WI38 (cell line): ENCODE data around the gene EGFLAM.

ENCODE experiments used
- H3K4me3 ChIP-seq: 2 replicates; pipeline ENCODE4 v1.5.1; 2011; ENCODE audit warnings: low read depth, mild to moderate bottlenecking, control low read depth, low read length
- TF ChIP-seq, protein P1 (sequence below): IDR thresholded peaks from 2 replicates; pipeline ENCODE4 v1.5.1; 2012; ENCODE audit warnings: low read depth, mild to moderate bottlenecking, control low read depth, low read length

The EGFLAM gene

DNA sequence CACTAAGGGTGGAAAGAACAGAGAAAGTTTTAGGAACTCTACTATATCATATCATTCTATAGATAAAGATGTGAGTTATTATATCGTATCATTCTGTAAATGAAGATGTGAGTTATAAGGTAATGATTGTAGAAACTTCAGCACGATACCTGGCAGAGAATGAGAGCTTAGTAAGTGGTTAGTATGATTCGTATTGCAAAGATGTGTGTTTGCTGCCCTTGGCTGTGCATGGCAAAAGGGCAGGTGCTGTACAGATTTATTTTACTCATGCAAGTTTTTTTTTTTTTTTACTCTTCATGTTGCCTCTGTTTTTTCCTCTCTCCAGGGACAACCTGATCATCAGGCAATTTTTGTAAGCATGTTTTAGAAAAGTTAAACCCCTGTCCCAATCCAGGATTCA is 83.3 kb downstream of the EGFLAM start:
- TF ChIP-seq, protein P1, sequence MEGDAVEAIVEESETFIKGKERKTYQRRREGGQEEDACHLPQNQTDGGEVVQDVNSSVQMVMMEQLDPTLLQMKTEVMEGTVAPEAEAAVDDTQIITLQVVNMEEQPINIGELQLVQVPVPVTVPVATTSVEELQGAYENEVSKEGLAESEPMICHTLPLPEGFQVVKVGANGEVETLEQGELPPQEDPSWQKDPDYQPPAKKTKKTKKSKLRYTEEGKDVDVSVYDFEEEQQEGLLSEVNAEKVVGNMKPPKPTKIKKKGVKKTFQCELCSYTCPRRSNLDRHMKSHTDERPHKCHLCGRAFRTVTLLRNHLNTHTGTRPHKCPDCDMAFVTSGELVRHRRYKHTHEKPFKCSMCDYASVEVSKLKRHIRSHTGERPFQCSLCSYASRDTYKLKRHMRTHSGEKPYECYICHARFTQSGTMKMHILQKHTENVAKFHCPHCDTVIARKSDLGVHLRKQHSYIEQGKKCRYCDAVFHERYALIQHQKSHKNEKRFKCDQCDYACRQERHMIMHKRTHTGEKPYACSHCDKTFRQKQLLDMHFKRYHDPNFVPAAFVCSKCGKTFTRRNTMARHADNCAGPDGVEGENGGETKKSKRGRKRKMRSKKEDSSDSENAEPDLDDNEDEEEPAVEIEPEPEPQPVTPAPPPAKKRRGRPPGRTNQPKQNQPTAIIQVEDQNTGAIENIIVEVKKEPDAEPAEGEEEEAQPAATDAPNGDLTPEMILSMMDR = no peak
- H3K4me3 ChIP-seq = no peak overlapping the region

DNA sequence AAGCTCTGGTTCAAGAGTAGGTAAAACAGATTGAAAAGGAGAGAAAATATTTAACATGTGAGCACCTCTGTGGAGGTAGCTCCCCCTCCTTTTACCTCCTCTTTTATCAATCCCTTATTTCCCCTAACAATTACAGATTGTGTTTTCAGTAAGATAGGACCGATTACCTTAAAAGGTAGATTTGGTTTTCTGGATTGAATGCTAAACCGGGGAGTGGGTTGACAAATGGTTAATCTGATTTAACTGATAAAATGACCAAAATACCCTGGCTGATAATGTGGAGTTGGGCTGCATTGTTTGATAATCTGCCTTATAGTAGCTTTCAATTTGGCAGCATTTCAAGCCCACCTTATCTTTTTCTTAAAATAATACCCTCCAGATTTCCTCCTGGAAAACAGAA is 83.9 kb downstream of the EGFLAM start:
- H3K4me3 ChIP-seq = no peak overlapping the region
- TF ChIP-seq, protein P1 = no peak

DNA sequence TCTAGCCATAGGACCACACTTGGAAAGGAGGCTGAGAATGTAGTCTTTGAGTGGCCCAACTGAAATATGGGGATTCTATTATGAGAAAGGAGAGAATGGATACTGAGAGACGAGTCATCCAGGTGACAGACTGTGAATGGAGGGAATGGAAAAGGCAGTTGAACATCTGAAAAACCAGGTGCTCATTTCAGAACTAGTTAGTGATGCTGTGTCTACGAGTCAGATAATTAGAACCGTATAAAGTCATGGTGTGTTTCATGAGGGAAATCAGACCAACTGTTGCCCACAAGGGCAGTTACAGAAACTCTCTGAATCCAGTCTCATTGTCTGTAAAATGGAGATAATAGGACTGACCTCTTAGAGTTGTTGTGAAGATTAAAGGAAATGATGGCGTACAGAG is 86.5 kb downstream of the EGFLAM start:
- TF ChIP-seq, protein P1 = no peak
- H3K4me3 ChIP-seq = no peak overlapping the region

DNA sequence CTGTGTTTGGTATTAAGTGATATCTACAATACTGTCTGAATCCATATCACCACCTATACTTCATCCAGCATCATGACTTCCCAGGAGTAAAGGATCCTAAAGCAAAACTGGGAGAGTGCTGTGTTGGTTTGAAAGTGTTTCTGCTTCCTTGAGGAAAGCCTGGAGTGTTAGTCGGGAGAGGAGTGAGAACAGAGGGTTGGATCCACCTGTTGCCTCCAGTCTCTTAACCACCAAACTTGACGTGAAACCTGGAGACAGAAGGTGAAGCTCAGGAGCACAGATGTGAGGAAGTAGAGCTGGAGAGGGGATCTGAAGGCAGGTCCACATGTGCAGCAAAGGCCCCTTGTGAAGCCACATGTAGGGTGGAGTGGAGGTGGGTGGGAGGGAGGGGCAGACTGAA is 88.2 kb downstream of the EGFLAM start:
- no peak overlapping the region for H3K4me3 ChIP-seq
- TF ChIP-seq, protein P1 = no peak

DNA sequence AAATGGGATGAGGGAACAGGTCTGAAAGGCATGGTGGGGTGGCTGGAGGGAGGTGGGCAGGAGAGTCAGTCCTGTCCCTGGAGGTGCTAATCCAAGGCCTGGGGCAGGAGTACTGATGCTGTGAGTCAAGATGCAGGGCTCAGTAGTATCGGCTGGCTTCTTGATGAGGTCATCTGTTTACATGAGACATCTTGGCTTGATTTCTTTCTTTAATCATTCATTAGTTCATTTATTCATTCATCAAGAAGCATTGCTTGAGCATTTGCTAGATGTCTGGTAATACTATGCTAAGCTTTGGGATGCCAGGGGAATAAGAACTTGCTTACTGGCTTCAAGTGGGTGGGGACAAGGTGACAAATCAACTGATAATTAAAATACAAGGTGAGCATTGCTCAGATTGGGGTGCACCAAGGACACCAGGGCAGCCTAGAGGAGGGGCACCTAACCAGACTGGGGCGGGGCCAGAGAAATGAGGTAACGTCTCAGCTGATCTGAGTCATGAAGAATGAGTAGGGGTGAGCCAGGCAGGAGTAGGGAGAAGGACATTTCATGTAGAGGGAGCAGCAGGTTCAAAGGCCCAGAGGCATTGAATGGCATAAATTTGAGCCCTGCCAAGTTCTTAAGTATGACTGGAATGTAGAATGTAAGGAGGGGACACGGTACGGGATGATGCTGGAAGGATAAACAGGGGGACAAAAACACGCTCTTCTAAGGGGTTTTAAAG is 88.8 kb downstream of the EGFLAM start:
- no peak overlapping the region for H3K4me3 ChIP-seq
- TF ChIP-seq, protein P1 = no peak

DNA sequence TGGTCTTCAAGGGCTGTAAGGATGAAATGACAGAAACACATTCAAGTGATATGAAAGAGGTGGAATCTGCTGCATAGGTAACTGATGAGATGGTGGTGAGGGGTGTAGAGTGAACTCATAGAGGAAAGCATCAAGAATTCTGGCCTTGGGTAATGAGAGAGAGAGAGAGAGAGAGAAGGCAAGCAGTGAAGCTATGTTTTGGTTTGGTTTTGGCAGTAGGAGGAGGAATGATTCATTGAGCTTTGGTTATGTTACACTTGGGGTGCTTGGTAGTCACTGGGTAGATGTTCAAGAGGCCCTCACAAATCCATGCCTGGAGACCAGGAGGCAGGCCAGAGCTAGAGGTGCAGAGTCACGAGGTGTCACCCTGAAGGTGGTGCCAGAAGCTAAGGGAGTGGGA is 89.5 kb downstream of the EGFLAM start:
- H3K4me3 ChIP-seq = no peak overlapping the region
- TF ChIP-seq, protein P1 = no peak

DNA sequence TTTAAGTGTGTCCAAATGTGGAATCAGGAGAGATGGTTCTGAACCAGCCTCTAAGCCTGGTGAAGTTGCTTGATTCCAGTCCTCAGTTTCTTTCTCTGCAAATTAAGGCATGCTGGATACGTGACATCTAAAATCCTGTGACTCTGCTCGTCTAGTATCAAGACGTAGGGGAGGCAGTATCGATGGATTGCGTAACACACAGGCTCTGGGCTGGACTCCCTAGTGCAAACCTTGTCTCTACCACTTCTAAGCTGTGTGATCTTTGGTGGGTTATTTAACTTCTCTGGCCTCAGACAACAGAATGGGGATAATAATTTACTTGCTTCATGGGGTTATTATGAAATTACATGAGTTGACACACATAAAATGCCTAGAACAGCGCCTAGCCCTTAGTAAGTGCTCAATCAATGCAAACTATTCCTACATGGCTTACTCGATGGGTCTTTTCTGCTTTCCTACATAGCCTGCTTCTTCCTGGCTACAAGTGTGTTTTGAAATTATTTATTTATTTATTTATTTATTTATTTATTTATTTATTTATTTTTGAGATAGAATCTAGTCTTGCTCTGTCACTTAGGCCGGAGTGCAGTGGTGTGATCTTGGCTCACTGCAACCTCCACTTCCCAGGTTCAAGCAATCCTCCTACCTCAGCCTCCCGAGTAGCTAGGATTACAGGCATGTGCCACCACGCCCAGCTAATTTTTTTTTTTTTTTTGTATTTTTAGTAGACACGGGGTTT is 102.1 kb downstream of the EGFLAM start:
- TF ChIP-seq, protein P1 = no peak

More for the DNA sequence above, 102.1 kb downstream of the EGFLAM start:
- no peak overlapping the region for H3K4me3 ChIP-seq
